SK-N-SH treated with all-trans-retinoic acid at 6 μM for 48 hours (cell line): ENCODE results near the gene TRAF6.

ENCODE experiments used
- CSDC2 ChIP-seq: fragments of 250-450 bp; sonication (Bioruptor Pico); IDR thresholded peaks from 2 replicates; pipeline ENCODE4 v1.5.0; 2020; ENCODE audit warnings: mild to moderate bottlenecking, moderate library complexity
- ZNF8 ChIP-seq: fragments of 450-650 bp; formaldehyde crosslinking; IDR thresholded peaks from 2 replicates; pipeline ENCODE4 v1.5.0; 2020; ENCODE audit warnings: mild to moderate bottlenecking, moderate library complexity
- TF ChIP-seq, protein P1 (sequence below): fragments of 250-450 bp; sonication (Bioruptor Pico); IDR thresholded peaks from 2 replicates; pipeline ENCODE4 v1.8.0; 2020; ENCODE audit warnings: mild to moderate bottlenecking, moderate library complexity, borderline replicate concordance

DNA sequence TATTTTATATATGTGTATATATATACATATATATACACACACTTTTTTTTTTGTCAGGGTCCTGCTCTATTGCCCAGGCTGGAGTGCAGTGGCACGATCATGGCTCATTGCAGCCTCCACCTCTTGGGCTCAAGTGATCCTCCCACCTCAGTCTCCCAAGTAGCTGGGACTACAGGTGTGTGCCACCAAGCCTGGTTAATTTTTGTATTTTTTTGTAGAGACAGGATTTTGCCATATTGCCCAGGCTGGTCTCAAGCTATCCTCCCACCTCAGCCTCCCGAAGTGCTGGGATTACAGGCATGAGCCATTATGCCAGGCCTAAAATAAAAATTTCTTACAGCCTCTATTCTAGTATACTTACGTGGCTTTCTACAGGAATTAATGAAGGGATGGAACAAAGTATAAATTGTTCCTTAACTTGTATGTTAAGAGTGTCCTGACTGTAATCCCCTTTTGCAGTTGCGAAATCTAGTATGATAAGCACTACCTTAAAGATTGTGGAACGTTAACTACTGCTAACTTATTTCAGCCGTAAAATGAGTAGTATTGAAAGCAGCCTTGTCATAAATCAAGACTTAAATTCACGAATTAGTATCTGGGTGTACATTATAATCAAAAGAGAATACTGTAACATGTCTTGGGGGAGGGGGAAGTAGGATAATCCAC, 2.1 kb downstream of the TRAF6 start:
- no peak for TF ChIP-seq ZNF8 (CRISPR knock-in tag)
- TF ChIP-seq CSDC2 (CRISPR knock-in tag), result no peak
- TF ChIP-seq, protein P1, sequence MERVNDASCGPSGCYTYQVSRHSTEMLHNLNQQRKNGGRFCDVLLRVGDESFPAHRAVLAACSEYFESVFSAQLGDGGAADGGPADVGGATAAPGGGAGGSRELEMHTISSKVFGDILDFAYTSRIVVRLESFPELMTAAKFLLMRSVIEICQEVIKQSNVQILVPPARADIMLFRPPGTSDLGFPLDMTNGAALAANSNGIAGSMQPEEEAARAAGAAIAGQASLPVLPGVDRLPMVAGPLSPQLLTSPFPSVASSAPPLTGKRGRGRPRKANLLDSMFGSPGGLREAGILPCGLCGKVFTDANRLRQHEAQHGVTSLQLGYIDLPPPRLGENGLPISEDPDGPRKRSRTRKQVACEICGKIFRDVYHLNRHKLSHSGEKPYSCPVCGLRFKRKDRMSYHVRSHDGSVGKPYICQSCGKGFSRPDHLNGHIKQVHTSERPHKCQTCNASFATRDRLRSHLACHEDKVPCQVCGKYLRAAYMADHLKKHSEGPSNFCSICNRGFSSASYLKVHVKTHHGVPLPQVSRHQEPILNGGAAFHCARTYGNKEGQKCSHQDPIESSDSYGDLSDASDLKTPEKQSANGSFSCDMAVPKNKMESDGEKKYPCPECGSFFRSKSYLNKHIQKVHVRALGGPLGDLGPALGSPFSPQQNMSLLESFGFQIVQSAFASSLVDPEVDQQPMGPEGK, result no peak
